Urinary bladder (tissue), 2 donors: ENCODE results near the gene LPAR3. TPM values are rescaled to one million over a fixed set of nuclear protein-coding genes. Genes with fewer than 3 reads are reported as not detected.

Source experiments
- polyA plus RNA-seq: library from polyadenylated mRNA; stranded (reverse); fragments of 200-250 nt; gene quantifications from one replicate; pipeline ENCODE4 v1.2.3, GENCODE V29; 2013
- total RNA-seq: library from RNA; depleted of rRNA; stranded (reverse); fragments of >200 nt; gene quantifications from one replicate; pipeline ENCODE4 v1.2.3, GENCODE V29; 2014
- donor health status: healthy.

Gene LPAR3
- total and polyA plus RNA-seq, 2 donors = 1.6 to 12.8 TPM

Other genes starting within 250 kb of the LPAR3 start
- gene SSX2IP, start 202.7 kb downstream of the LPAR3 start, total RNA-seq = 33.3 TPM
- gene SSX2IP, start 202.7 kb downstream of the LPAR3 start, polyA plus RNA-seq = 8.2 TPM
- gene MCOLN2, start 103.9 kb upstream of the LPAR3 start, total RNA-seq = 0.90 TPM
- 0.43 TPM for gene MCOLN2, start 103.9 kb upstream of the LPAR3 start, polyA plus RNA-seq
- 3.0 TPM for gene MCOLN3, start 155.3 kb upstream of the LPAR3 start, total RNA-seq
- 0.67 TPM for gene MCOLN3, start 155.3 kb upstream of the LPAR3 start, polyA plus RNA-seq